HG02943 (cell line): ENCODE measurements around the gene PAX1.

Source experiments
- ATAC-seq: cut with Tn5 transposase; IDR thresholded peaks from one replicate; pipeline ENCODE4 v1.9.1; 2021; ENCODE audit warnings: mild to moderate bottlenecking, low read depth, moderate library complexity; ENCODE audit not compliant: unreplicated experiment

Gene PAX1

GRCh38 chr20:21705575-21706260 lies at the start of gene PAX1:
Gene PAX1, plus strand, starts transcription at chr20:21705664. Its CDS starts 49 bp downstream, at chr20:21705713.
- ATAC-seq = no peak

GRCh38 chr20:21656308-21657067 lies 49.0 kb upstream of the PAX1 start:
- no peak for ATAC-seq

- no peak for ATAC-seq
Observed at GRCh38 chr20:21661488-21662055, 43.9 kb upstream of the PAX1 start.

GRCh38 chr20:21663465-21663864 lies 42.0 kb upstream of the PAX1 start:
- no peak for ATAC-seq

GRCh38 chr20:21665687-21666446 lies 39.6 kb upstream of the PAX1 start:
- ATAC-seq = no peak

GRCh38 chr20:21670126-21670525 lies 35.3 kb upstream of the PAX1 start:
- no peak for ATAC-seq

- no peak for ATAC-seq
Observed at GRCh38 chr20:21670981-21671380, 34.5 kb upstream of the PAX1 start.

GRCh38 chr20:21677261-21677660 lies 28.2 kb upstream of the PAX1 start:
- no peak for ATAC-seq

GRCh38 chr20:21677781-21678180 lies 27.7 kb upstream of the PAX1 start:
- no peak for ATAC-seq

- ATAC-seq = no peak
Observed at GRCh38 chr20:21681234-21681921, 24.1 kb upstream of the PAX1 start.

- no peak for ATAC-seq
Observed at GRCh38 chr20:21681922-21682318, 23.5 kb upstream of the PAX1 start.

GRCh38 chr20:21682521-21682954 lies 22.9 kb upstream of the PAX1 start:
- no peak for ATAC-seq

GRCh38 chr20:21684671-21685070 lies 20.8 kb upstream of the PAX1 start:
- ATAC-seq = no peak

GRCh38 chr20:21685981-21686380 lies 19.5 kb upstream of the PAX1 start:
- ATAC-seq = no peak

GRCh38 chr20:21693322-21693721 lies 12.1 kb upstream of the PAX1 start:
- ATAC-seq = no peak

GRCh38 chr20:21698494-21699215 lies 6.8 kb upstream of the PAX1 start:
- ATAC-seq = no peak

- ATAC-seq = no peak
Observed at GRCh38 chr20:21699216-21699508, 6.3 kb upstream of the PAX1 start.

GRCh38 chr20:21701171-21701876 lies 4.1 kb upstream of the PAX1 start:
- ATAC-seq = no peak

GRCh38 chr20:21702016-21702415 lies 3.4 kb upstream of the PAX1 start:
- ATAC-seq = no peak
